ENCODE data around the gene ZNF283.

Gene ZNF283

DNA sequence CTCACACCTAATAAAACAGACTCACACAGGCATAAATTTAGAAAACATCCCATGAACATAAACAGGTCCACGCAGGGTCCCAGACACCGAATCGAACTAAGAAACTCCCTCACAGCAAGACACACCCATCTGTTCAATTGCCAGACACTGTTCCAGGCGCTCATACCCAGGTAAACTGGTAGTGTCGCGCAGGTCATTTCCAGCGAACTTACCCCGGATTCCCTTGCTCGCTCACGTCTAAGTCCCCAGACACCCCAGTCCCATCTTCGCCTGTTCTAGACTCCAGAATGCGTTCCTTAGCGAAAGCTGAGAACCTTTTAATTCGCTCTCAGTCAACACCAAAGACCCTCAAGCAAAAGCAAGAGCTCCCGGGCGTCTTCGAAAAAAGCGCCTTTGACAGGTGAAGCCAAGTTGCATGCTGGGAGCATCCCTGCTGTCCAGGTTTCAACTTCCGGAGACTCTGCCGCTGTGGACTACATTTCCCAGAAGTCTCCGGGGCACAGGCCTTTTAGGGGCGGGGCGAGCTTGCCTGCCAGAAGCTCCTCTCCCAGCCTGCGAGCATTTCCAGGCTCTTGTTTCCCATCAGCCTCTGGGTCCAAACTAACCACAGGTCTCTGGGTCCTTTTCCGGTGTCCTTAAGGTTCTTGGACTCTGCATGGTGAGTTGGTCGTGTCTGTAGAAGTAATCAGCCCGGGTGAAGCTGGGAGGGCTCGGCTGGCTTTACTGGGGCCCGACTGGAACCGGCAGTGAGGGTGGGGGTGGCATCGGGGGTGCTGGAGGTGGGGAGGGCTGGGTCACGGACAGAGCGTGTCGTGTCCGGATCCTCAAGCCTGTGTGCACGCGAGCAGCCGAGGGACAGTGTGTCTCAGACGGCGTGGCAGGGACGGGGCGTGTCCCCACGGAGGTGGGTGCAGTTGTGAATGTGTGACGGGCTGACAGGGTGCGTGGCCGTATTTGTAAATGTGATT is at the start of gene ZNF283:
Gene ZNF283 (plus strand): TSS at position 535 of the 968 bp plus-strand sequence. CDS start 6,184 bp downstream, outside the sequence.
- peak; percentile 94 for DNase-seq

DNA sequence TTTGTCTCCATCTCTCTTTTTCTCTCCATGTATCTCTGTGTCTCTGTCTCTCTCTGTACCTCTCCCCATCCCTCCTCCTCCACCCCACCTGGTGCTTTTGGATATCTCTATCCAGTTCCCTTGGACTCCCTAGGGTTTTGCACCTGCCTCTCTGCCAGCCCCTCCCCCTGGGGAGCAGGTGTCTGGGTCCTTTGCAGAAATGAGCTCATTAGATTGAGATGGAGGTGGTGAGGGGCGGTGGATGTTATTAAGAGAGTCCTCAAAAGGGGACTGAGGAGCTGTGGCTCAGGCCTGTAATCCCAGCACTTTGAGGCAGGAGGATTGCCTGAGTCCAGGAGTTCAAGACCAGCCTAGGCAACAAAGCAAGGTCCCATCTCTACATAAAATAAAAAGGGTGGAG is 48.5 kb upstream of the ZNF283 start:
- DNase-seq = no peak

DNA sequence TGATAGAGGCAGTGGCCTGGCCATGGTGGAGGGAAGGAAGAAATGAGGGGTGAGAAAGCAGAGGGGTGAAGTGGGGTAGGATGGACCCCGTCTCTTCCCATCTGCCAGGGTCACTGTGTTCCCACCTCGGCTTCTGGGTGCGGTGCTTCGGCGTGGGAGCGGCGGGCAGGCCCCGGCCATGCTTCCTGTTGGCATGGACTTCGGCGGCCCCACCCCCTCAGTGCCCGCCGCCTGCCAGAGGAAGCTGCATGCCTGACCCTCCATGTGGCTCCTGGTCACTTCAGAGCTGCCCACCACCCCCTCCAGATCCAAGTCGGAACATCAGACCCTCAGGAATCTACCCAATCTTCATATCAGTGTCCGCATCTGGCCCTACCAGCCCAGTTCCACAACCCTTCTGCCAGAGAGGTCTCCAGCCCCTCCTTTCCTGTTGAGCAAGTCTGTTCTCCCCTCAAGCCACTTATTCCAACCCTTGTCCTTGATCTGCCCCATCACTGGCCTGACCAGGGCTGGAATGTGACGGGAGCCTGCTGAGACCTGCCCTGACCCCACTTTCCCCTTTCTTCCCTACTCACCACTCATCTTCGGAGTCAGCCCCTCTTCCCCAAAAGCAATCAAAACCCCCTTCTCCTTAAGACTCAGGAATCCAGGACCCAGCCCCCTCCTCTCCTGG is 47.8 kb upstream of the ZNF283 start:
- no peak for DNase-seq

DNA sequence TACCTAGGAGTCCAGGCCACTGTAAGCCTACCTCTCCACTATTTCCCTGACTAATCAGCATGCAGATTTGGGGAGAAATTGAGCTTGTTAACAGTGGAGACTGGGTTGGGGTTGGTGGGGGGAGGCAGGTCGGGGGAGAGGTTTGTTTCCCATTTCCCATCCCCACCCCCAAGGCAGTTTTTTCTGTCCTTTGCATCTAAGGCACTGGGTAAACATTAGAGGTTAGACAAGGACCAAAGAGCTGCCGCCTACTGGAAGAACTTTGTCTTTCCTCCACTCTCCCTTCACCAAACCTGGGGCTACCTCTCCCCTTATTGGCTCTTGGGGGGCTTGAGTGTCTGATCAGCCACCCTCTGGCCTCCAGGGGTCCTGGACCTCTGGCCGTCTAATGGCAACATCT is 47.3 kb upstream of the ZNF283 start:
- DNase-seq = no peak

DNA sequence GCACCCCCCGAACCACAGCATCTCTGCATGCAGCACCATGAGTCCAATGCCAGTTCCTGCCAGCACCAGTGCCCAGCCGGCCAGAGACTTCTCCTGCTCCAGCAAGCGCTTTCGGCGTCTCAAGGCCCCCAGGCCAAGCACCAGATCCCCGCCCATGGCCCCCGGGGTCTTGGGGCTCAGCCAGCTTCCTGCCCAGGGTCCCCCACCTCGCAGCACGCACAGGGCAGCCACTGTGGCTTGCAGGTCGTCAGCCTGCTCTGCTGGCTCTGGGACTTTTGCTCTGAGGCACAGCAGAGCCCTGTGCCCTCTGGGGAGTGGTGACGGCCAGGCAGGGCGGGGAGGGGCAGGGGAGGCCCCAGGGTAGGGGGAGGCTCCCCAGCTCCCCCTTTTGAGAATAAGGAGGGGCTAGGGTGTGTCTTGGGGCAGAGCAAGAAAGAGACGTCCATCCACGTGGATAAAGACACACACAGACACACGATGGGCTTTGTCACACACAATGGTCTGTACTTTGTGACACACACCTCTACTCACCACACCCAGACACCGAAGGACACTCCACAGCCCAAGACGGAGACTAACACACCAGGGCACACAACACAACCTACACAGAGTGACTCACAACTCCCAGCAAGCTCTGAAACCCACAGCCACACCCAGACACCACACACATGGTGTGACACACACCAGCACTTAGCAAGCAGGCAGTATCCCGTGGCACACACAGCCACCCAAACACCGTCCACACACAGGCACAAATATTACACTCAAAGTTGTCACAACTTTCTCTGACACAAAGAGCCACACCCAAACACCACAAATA is 46.2 kb upstream of the ZNF283 start, which contains the start of gene KCNN4:
Gene KCNN4 (minus strand): TSS at position 268 of the 820 bp plus-strand sequence. CDS start 112 bp downstream, at position 156.
- no peak for DNase-seq

DNA sequence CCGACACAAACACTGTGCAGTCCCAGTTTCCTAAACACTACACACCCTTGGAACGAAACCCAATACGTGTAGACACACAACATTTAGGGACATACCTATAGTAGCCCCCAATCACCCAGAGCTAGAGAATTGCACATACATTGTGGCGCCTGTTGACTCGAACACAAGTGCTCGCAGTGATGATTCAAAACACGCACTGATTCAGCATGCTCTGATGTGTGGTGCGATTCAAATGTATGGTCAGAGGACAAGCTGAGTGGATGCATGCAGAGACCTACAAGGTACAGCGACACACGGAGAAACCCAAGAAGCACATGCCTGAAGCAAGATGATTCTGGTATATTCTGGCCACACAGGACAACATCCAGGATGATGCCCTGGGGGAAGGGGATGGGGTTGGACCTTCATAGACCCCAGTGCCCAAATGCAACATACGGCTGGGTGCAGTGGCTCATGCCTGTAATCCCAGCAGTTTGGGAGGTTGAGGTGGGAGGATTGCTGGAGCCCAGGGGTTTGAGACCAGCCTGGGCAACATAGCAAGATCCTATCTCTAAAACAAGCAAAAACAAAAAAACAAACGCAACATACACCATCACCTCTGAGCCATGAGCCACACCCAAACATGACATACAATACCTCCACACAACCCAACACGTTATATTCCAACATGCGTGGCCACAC is 45.4 kb upstream of the ZNF283 start:
- DNase-seq = no peak

DNA sequence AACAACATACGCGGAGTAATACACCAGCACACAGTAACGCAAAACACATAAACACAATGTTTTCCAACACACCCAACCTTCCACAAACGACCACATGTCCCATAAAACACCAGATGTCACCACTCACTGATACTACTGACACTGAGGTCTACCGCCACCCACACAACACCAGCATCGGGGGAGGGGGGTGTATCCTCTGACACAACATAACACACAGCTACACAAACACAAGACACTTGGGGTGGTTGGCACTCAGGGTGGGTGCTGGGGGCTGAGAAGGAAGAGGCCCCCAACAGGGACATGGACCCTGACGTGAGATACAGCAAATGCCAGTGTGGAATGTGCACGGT is 44.8 kb upstream of the ZNF283 start:
- no peak for DNase-seq

DNA sequence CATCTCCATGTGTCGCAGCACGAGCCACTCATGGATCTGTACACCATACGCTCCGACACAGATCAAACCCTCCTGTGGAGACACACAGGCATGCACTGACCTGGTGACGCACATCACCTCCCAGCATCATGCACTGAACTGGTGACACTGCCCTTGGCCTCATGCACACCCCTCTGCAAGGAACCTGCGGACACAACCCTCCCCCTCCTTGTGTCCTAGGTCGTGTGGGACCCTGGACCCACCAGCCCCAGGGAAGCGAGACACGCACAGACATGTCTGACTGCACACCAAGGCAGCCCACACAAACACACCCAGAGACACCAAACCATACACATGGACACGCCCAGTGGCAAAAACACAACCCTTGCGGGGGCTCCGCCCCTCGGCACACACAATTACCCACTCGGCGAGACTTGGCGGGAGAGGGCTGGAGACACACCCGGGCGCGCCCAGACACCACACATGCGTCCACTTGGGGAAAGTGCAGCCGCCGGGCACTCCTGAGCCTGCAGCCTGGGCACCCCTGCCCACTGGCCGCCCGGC is 44.4 kb upstream of the ZNF283 start:
- DNase-seq = no peak

DNA sequence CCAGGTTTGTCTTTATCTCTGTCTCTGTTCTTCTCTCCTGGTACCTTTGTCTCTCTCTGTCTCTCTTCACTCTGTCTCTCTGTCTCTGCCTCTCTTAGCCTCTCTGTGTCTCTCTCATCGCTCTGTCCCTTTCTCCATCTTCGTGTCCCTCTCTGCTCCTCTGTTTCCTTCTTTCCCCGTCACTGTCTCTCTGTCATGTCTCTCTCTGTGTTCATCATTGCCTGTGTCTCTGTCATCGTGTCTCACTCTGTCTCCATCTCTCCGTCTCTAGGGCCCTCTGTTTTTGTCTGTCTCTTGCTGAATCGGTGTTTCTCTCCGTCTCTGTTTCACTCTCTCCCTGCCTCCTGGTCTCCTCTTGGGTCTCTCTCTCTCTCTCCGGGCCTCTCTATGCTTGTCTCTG is 43.5 kb upstream of the ZNF283 start:
- DNase-seq = no peak

DNA sequence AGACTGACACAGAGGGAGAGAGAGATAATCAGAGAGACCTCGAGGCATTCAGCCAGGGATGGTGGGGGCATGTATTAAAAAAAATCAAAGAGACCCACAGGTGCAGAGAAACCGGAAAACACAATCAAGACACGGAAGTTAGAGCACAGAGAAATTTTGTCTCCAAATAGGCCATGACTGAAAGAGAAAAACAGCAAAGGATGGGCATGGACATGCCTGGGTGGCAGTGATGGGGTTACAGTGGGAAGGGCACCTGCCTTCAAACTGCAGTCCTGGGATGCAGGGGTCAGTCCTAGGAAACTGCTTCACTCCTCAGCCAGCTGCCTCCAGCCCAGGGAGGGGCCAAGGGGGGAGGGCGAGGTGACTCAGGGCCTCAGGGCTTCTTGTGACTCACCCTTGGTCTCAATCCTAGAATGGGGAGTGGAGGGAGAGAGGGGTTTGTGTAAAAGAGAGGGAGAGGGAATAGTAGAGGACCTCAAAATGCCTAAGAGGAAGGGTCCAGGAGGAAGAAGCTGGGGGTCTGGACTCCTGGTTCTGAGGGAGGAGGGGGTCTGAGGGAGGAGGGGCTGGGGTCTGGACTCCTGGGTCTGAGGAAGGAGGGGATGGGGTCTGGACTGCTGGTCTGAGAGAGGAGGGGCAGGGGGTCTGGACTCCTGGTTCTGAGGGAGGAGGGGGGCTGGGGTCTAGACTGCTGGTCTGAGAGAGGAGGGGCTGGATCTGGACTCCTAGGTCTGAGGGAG is 42.7 kb upstream of the ZNF283 start:
- no peak for DNase-seq

DNA sequence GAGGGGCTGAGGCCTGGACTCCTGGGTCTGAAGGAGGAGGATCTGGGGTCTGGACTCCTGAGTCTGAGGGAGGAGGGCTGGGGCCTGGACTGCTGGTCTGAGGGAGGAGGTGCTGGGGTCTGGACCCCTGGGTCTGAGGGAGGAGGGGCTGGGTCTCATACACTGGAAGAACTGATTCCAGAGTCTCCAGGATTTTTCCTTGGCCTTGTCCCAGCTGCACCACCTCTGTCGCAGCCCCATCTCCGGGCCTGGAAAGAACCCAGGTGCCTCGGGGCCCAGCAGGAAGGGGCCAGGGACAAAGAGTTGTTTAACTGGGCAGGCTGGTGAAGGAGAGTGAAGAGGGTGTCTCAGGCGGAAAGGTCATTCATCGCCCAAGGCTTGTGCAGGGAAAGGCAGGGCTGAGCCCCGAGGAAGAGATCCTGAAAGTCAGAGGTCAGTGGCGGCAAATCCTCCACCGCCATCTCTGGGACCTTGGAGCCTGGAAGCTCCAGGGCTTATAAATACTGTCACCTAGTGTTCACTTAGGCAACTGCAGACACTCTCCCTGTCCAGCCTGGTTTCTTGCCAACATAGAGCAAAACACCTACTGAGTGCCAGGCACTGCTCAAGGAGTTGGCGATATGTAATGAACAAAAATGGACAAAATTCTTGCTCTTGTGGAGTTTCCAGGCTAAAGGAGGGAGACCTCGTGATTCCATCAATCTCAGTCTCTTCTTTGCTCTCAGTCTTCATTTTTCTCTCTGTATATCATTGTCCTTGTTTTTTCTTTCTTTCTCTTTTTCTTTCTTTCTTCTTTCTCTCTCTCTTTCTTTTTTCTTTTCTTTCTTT is 41.9 kb upstream of the ZNF283 start:
- DNase-seq = peak; percentile 57

DNA sequence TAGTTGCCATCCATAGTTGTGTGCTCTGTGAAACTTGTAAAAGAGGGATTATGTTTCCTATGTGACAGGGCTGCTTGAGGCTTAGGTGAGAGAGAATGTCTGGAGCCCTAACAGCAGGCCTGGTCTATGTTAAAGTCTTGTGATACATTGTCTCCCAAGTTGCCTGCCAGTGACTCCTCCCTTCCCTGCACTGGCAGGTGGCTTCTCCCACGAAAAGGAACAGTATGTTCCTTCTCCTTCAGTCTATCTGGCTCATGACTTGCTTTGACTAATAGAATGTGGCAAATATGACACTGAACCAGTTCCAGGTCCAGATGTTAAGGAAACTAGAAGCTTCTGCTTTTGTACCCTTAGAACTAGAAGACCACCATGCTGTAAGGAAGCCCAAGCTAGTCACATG is 40.5 kb upstream of the ZNF283 start:
- no peak for DNase-seq

DNA sequence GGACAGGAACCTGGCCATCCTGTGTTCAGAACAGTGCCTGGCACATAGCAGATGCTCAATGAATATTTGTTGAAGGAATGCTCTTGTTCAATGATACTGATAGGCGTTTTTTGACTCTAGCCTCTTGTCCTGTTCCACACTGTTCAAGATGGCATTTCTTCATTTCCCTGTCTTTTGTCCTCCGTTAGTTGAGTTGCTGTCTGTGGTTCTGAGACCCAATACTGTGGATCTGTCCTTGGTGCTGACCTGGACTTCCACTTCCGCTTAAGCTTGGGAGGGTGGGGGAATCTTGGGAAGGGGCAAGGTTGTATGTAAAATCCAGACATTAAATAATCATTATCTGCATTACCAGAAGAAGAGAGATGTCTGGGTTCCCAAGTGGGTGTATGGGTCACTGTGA is 38.1 kb upstream of the ZNF283 start:
- DNase-seq = no peak

DNA sequence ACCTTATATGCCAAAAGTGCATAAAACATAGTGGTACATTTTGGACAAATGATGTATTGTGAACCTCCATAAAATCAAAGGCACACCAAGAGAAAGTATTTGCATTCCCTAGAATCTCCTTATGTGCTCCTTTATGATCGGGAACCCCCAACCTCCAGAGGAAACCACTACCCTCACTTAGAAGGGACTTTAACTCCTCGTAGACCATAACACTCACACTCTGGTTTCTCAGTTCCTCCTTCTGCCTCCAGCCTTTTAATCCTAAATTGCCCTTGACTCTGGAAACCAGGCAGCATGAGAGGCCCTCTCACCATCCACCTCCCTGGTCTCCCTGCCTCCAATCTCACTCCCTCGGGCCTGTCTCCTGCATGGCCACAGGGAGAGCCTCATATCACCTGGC is 36.5 kb upstream of the ZNF283 start:
- no peak for DNase-seq

DNA sequence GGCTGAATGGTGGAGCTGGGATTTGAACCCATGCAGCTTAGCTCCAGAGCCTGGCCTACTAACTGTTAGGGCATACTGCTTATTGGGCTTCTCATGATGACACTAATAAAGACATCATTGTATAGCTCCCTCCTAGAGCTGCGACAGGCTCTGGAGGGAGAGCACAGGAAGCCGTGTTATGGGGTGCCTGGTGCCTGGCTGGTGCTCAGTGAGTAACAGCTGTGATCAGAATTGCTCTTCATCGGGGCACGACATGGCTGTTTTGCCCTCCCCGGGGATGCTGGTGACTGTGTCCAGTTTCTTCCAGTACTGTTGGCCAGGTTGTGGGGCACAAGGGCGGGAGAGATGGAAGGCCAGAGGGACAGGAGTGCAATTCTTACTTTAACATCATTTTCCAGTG is 30.0 kb upstream of the ZNF283 start:
- DNase-seq = no peak

DNA sequence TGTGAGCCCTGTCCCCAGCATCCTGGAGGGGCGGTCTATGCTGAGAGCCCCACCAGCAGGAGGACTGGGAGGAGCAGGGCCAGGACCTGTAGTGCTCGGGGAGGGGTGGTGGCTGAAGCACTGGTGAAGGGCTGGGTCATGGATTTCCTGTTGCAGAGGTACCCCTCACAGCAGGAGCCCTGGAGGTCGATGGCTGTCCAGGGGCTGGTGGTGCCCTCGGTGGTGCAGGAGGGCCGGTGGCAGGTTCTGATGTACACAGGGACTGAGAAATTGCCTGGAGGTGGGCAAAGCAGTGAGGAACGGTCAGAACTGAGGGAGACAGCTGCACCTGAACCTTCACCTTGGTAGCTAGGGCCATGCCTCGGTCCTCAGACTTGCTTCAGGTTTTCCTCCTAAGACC is 29.6 kb upstream of the ZNF283 start:
- DNase-seq = no peak

DNA sequence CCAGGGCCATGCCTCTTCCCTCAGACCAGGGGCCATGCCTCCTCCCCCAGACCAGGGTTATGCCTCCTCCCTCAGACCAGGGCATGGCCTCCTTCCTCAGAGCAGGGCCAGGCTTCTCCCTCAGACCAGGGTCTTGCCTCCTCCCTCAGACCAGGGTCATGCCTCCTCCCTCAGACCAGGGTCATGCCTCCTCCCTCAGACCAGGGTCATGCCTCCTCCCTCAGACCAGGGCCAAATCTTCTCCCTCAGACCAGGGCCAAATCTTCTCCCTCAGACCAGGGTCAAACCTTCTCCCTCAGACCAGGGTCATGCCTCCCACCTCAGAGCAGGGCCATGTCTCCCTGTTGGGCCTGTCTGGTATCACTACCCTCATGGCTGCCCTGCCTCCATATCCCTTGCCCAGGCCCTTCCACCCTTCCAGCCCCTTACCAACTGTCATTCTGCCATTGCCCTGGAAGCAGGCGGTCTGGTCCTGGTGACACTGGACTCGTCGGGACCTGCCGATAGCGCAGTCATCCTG is 29.0 kb upstream of the ZNF283 start:
- DNase-seq = no peak

DNA sequence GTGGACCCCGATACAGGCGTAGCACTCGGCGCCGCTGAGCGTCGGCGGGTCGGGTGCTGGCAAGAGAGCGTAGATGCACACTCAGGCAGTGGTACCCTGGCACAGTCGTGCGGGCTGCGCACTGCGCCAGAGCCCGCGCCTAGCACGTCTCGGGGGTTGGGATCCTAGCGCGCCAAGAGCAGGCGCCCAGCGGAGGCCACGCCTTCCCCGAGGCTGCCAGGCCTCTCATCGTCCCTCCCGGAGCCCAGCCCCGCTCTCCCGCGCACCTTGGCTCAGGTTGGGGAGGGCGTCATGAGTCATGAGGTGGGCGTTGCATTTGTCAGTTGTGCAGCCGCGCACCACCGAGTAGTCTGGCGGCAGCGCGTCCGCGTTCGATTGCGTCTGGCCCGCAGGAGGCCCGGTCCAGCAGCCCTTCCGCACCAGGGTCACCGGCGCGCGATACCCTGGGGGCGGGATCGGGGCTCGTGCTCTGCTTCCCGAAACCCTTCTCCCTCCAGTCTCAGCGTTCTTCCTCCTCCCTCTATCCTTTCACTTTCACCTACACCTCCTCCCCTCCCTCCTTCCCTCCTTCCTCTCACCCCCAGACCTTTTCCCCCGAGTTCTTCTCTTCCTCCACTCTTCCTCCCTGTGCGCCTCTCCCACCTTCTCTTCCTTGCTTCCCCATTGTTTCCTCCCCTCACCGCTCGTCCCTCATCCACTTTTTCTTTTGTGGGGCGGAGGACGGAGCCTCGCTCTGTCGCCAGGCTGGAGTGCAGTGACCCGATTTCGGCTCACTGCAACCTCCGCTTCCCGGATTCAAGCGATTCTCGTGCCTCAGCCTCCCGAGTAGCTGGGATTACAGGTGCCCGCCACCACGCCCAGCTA is 28.3 kb upstream of the ZNF283 start:
- no peak for DNase-seq

DNA sequence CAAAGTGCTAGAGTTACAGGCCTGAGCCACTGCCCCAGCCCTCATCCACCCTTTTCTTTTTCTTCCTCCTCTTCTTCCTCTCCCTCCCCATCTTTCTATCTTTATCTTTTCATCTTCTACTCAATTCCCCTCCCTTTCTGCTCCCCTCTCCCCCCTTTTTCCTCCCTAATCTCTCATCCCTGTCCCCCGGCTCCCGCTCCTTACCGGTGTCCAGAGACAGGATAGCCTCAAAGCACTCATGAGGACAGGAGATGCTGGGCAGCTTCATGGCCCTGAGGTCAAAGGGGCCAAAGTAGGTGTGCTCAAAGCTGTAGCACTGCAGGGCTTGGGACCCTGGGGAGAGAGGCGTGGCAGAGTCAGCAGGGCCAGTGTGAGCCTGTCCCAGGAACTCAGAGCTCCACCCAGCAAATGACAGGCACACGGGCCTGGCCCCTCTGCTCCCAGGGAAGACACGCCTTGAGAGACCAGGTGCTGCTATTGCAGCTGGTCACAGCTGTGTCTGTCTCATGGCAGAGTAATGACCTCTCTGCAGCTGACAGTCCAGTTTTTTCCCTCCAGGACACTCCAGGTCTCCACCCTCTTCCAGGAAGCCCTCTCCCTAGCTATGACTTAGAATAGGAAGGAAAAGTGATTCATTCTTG is 27.5 kb upstream of the ZNF283 start:
- no peak for DNase-seq
